Measurements from ENCODE around the gene PRR27. TPM values are rescaled to one million over a fixed set of nuclear protein-coding genes. Genes with fewer than 3 reads are reported as not detected.

PRR27 gene
- total RNA-seq: not detected in 2 replicates

GRCh38 chr4:70153937-70154336 is at the start of gene PRR27:
Gene PRR27, plus strand, starts transcription at chr4:70154237. Its CDS starts 139 bp downstream, at chr4:70154376.

GRCh38 chr4:70195425-70195824 is 41.4 kb downstream of the PRR27 start, which contains the start of gene ODAM:
Gene ODAM, plus strand, starts transcription at chr4:70195725. Its CDS starts 819 bp downstream, at chr4:70196544.

Other genes starting within 250 kb of the PRR27 start
- not detected in 2 replicates for gene CSN1S1, start 223.2 kb upstream of the PRR27 start, total RNA-seq
- gene CSN2, start 188.5 kb upstream of the PRR27 start, total RNA-seq: not detected in 2 replicates
- gene STATH, start 158.3 kb upstream of the PRR27 start, total RNA-seq: not detected in 2 replicates
- not detected in 2 replicates for gene HTN3, start 125.8 kb upstream of the PRR27 start, total RNA-seq
- gene HTN1, start 103.8 kb upstream of the PRR27 start, total RNA-seq: not detected in 2 replicates
- not detected in 2 replicates for gene ODAM, start 41.5 kb downstream of the PRR27 start, total RNA-seq
- not detected in 2 replicates for gene FDCSP, start 71.9 kb downstream of the PRR27 start, total RNA-seq
- not detected in 2 replicates for gene CSN3, start 88.4 kb downstream of the PRR27 start, total RNA-seq
- gene CABS1, start 180.7 kb downstream of the PRR27 start, total RNA-seq: not detected in 2 replicates
- not detected in 2 replicates for gene SMR3A, start 206.5 kb downstream of the PRR27 start, total RNA-seq
- not detected in 2 replicates for gene SMR3B, start 228.9 kb downstream of the PRR27 start, total RNA-seq
- gene OPRPN, start 243.7 kb downstream of the PRR27 start, total RNA-seq: not detected in 2 replicates

Data from bronchial smooth muscle cell (primary cell).